Astrocyte (in vitro differentiated cells and primary cell): Measurements from ENCODE around the gene GNAO1. TPM values are rescaled to one million over a fixed set of nuclear protein-coding genes. Genes with fewer than 3 reads are reported as not detected.

ENCODE experiments used
- DNase-seq: peaks from one replicate; pipeline ENCODE4 v3.0.0-alpha.2; 2010; ENCODE audit warnings: low read depth
- FAIRE-seq: peaks from 2 replicates; lab custom pipeline; 2011; peaks lifted over from hg19 to GRCh38; lab: Jason Lieb, UNC
- H2AFZ ChIP-seq: 2 replicates; pipeline ENCODE4 v1.6.0; 2012; ENCODE audit warnings: low read depth, low read length, inconsistent platforms
- H3K27ac ChIP-seq: 2 replicates; pipeline ENCODE4 v1.5.1; 2011; ENCODE audit warnings: low read depth, low read length, inconsistent platforms
- H3K27me3 ChIP-seq: 2 replicates; pipeline ENCODE4 v1.6.0; 2011; ENCODE audit warnings: low read length, inconsistent platforms; ENCODE audit not compliant: insufficient read depth
- H3K36me3 ChIP-seq: 2 replicates; pipeline ENCODE4 v1.5.1; 2011; ENCODE audit warnings: low read length, inconsistent platforms; ENCODE audit not compliant: insufficient read depth
- H3K4me1 ChIP-seq: 2 replicates; pipeline ENCODE4 v1.5.1; 2011; ENCODE audit warnings: low read length, inconsistent platforms; ENCODE audit not compliant: insufficient read depth
- H3K4me2 ChIP-seq: 2 replicates; pipeline ENCODE4 v1.6.0; 2012; ENCODE audit warnings: low read length, inconsistent platforms
- H3K4me3 ChIP-seq: 2 replicates; pipeline ENCODE4 v1.5.1; 2011; ENCODE audit warnings: low read depth, mild to moderate bottlenecking, low read length, inconsistent platforms; ENCODE audit not compliant: insufficient read depth
- H3K79me2 ChIP-seq: 2 replicates; pipeline ENCODE4 v1.6.0; 2012; ENCODE audit warnings: mild to moderate bottlenecking, low read length, inconsistent platforms; ENCODE audit not compliant: insufficient read depth
- H3K9ac ChIP-seq: 2 replicates; pipeline ENCODE4 v1.6.0; 2012; ENCODE audit warnings: mild to moderate bottlenecking, low read length, inconsistent platforms
- H3K9me3 ChIP-seq: 2 replicates; pipeline ENCODE4 v1.5.1; 2012; ENCODE audit warnings: low read depth, mild to moderate bottlenecking, low read length, inconsistent platforms; ENCODE audit not compliant: insufficient read depth
- H4K20me1 ChIP-seq: 2 replicates; pipeline ENCODE4 v1.6.0; 2012; ENCODE audit warnings: low read length, inconsistent platforms; ENCODE audit not compliant: insufficient read depth
- H3K27ac Mint-ChIP-seq: one replicate; pipeline ENCODE4 v1.8.0; 2021; ENCODE audit warnings: mild to moderate bottlenecking, mixed read lengths; ENCODE audit not compliant: unreplicated experiment
- H3K27me3 Mint-ChIP-seq: one replicate; pipeline ENCODE4 v1.8.0; 2021; ENCODE audit warnings: low read depth, mixed read lengths; ENCODE audit not compliant: unreplicated experiment
- H3K36me3 Mint-ChIP-seq: one replicate; pipeline ENCODE4 v1.8.0; 2021; ENCODE audit warnings: low read depth, mixed read lengths; ENCODE audit not compliant: unreplicated experiment
- H3K4me1 Mint-ChIP-seq: one replicate; pipeline ENCODE4 v1.8.0; 2021; ENCODE audit warnings: low read depth, mixed read lengths; ENCODE audit not compliant: unreplicated experiment
- H3K4me3 Mint-ChIP-seq: one replicate; pipeline ENCODE4 v1.8.0; 2021; ENCODE audit warnings: mild to moderate bottlenecking, moderate library complexity, mixed read lengths; ENCODE audit not compliant: unreplicated experiment
- H3K9me3 Mint-ChIP-seq: one replicate; pipeline ENCODE4 v1.8.0; 2021; ENCODE audit warnings: mild to moderate bottlenecking, mixed read lengths; ENCODE audit not compliant: unreplicated experiment
- CTCF ChIP-seq: IDR thresholded peaks from 2 replicates; pipeline ENCODE4 v1.5.1; 2011; ENCODE audit warnings: low read depth, mild to moderate bottlenecking, inconsistent platforms, low read length, moderate library complexity; ENCODE audit not compliant: insufficient read depth
- EZH2 ChIP-seq: IDR thresholded peaks from 2 replicates; pipeline ENCODE4 v1.6.1; 2012; ENCODE audit warnings: mild to moderate bottlenecking, low read length, inconsistent platforms; ENCODE audit not compliant: insufficient read depth
- total RNA-seq: library from RNA; stranded (reverse); gene quantifications from 2 replicates; pipeline ENCODE4 v1.2.1, GENCODE V29; 2021

GNAO1 gene
- total RNA-seq, 1 donor from 2014 or later = 1.7 TPM

GRCh38 chr16:56320811-56321558 is 129.7 kb downstream of the GNAO1 start:
- Histone ChIP-seq H3K79me2 (no peaks in the 10 kb centered on the region), H4K20me1 (no peaks in the 10 kb centered on the region), H3K27me3 (no peaks in the 10 kb centered on the region), H3K36me3 (no peaks in the 10 kb centered on the region), H2AFZ (no peak overlapping the region), H3K4me2 (no peak overlapping the region), H3K4me3 (no peak overlapping the region), H3K9ac (no peak overlapping the region), H3K9me3 (no peaks in the 10 kb centered on the region), H3K4me1 (peaks cover 3% of the 10 kb centered on the region), H3K27ac (no peak overlapping the region)
- TF ChIP-seq CTCF (no peak), EZH2 (no peak)
- H3K27ac Mint-ChIP-seq = no peak overlapping the region
- H3K4me1 Mint-ChIP-seq = no peaks in the 10 kb centered on the region
- no peaks in the 10 kb centered on the region for H3K36me3 Mint-ChIP-seq
- DNase-seq (no peak), FAIRE-seq (no peak)
- H3K27me3 Mint-ChIP-seq = peaks cover 35% of the 10 kb centered on the region
- H3K4me3 Mint-ChIP-seq = no peak overlapping the region
- H3K9me3 Mint-ChIP-seq = no peaks in the 10 kb centered on the region

GRCh38 chr16:56321571-56321970 is 130.3 kb downstream of the GNAO1 start:
- Histone ChIP-seq H3K9me3 (no peaks in the 10 kb centered on the region), H2AFZ (no peak overlapping the region), H4K20me1 (no peaks in the 10 kb centered on the region), H3K4me1 (peaks cover 3% of the 10 kb centered on the region), H3K79me2 (no peaks in the 10 kb centered on the region), H3K27ac (no peak overlapping the region), H3K36me3 (no peaks in the 10 kb centered on the region), H3K4me3 (no peak overlapping the region), H3K4me2 (no peak overlapping the region), H3K27me3 (no peaks in the 10 kb centered on the region), H3K9ac (no peak overlapping the region)
- Mint-ChIP-seq H3K4me3 (no peak overlapping the region), H3K36me3 (no peaks in the 10 kb centered on the region), H3K27ac (no peak overlapping the region), H3K9me3 (no peaks in the 10 kb centered on the region), H3K4me1 (no peaks in the 10 kb centered on the region), H3K27me3 (peaks cover 35% of the 10 kb centered on the region)
- no peak for DNase-seq
- FAIRE-seq = no peak
- no peak for TF ChIP-seq CTCF
- TF ChIP-seq EZH2 = no peak

GRCh38 chr16:56324406-56324805 is 133.1 kb downstream of the GNAO1 start:
- no peaks in the 10 kb centered on the region for H3K4me1 Mint-ChIP-seq

More at GRCh38 chr16:56324406-56324805, 133.1 kb downstream of the GNAO1 start:
- no peak for FAIRE-seq
- Histone ChIP-seq H3K27me3 (no peaks in the 10 kb centered on the region), H2AFZ (no peak overlapping the region), H3K4me3 (no peak overlapping the region), H3K27ac (no peak overlapping the region), H3K9ac (no peak overlapping the region), H3K36me3 (no peaks in the 10 kb centered on the region), H3K4me2 (no peak overlapping the region), H3K79me2 (no peaks in the 10 kb centered on the region), H3K9me3 (no peaks in the 10 kb centered on the region), H4K20me1 (no peaks in the 10 kb centered on the region), H3K4me1 (no peaks in the 10 kb centered on the region)
- TF ChIP-seq CTCF (no peak), EZH2 (no peak)
- Mint-ChIP-seq H3K9me3 (no peaks in the 10 kb centered on the region), H3K36me3 (no peaks in the 10 kb centered on the region), H3K4me3 (no peak overlapping the region), H3K27ac (no peak overlapping the region), H3K27me3 (peaks cover 23% of the 10 kb centered on the region)
- no peak for DNase-seq
